Left lung (tissue), 10 donors: ENCODE data around the gene WDR7. TPM values are rescaled to one million over a fixed set of nuclear protein-coding genes. Genes with fewer than 3 reads are reported as not detected.

Experiments
- ATAC-seq: fragments of 200-7000 bp; cut with Tn5 transposase; one replicate; pipeline ENCODE4 v1.9.1; 2020; ENCODE audit warnings: moderate library complexity
- DNase-seq, 4 donors: peaks; one replicate each; pipeline ENCODE4 v3.0.0-alpha.2; 2013 to 2020
- H3K27ac ChIP-seq, 2 donors: fragments of 200-600 bp; sonication (generic) in 1 of 2; one replicate each; pipeline versions ENCODE4 v1.5.0 to v1.8.0; 2020 to 2021
- H3K27me3 ChIP-seq, 2 donors: fragments of 200-600 bp; sonication (generic) in 1 of 2; one replicate each; pipeline versions ENCODE4 v1.5.0 to v1.8.0; 2020 to 2021
- H3K36me3 ChIP-seq, 2 donors: fragments of 200-600 bp; sonication (generic) in 1 of 2; one replicate each; pipeline versions ENCODE4 v1.5.0 to v1.8.0; 2020 to 2021
- H3K4me1 ChIP-seq, 2 donors: fragments of 200-600 bp; one replicate each; pipeline ENCODE4 v1.8.0; 2021
- H3K4me3 ChIP-seq, 2 donors: fragments of 200-600 bp; sonication (generic) in 1 of 2; one replicate each; pipeline versions ENCODE4 v1.5.0 to v1.8.0; 2020 to 2021; ENCODE audit warnings: mild to moderate bottlenecking in 1 of 2
- H3K9me3 ChIP-seq, 2 donors: fragments of 200-600 bp; sonication (generic) in 1 of 2; one replicate each; pipeline versions ENCODE4 v1.5.0 to v1.8.0; 2020 to 2021
- CTCF ChIP-seq, 2 donors: fragments of 200-600 bp; sonication (generic) in 1 of 2; IDR thresholded peaks; one replicate each; pipeline versions ENCODE4 v1.5.0 to v1.8.0; 2021; ENCODE audit warnings: antibody characterized with exemption in 2 of 2
- intact Hi-C, 2 donors: fragments of 100-400 bp; cut with DNase I; formaldehyde crosslinking; loops; one replicate each; pipeline versions ENCODE4 v1.11.2 to v1.14.2; 2022
- polyA plus RNA-seq, 6 donors: library from polyadenylated mRNA; unstranded; fragments of 120-200 nt; gene quantifications; one replicate each; pipeline ENCODE4 v1.2.1, GENCODE V29; 2013; ENCODE audit not compliant: insufficient read length in 6 of 6
- total RNA-seq, 2 donors: library from RNA; stranded (reverse); fragmentation: NEBNext Ultra II Directional; extraction: Animal tissue kit (Norgen Biotek cat#: 25700); gene quantifications; one replicate each; pipeline ENCODE4 v1.2.1, GENCODE V29; 2021
- donor health status: DM: no; HTN: yes; CAD: no.
- donor health status: DM: no; HTN: no; CAD: no.

WDR7 gene
- total and polyA plus RNA-seq, 8 donors, result 10.9 to 37.7 (median 12.8) TPM

- Histone ChIP-seq H3K27me3 (no peaks in the 10 kb centered on the region), H3K9me3 (no peaks in the 10 kb centered on the region), H3K4me3 (no peak overlapping the region), H3K36me3 (peaks cover 0 to 32% of the 10 kb centered on the region in 2 donors), H3K4me1 (no peaks in the 10 kb centered on the region), H3K27ac (no peak overlapping the region)
- DNase-seq, result no peak
- no peak for TF ChIP-seq CTCF (IDR thresholded peaks at IDR 0.05)
- ATAC-seq, result no peak
- intact Hi-C loops, result no loop called here
Measured at GRCh38 chr18:57030417-57030816, 379.3 kb downstream of the WDR7 start.

- no peak for TF ChIP-seq CTCF (IDR thresholded peaks at IDR 0.05)
- DNase-seq (no peak), ATAC-seq (no peak)
- H3K4me1 ChIP-seq, result no peaks in the 10 kb centered on the region
- H3K36me3 ChIP-seq, result peaks cover 0 to under 1% of the 10 kb centered on the region in 2 donors
- no peaks in the 10 kb centered on the region for H3K27me3 ChIP-seq
- no peaks in the 10 kb centered on the region for H3K9me3 ChIP-seq
- intact Hi-C loops, result no loop called here
- H3K27ac ChIP-seq, result no peak overlapping the region
- no peak overlapping the region for H3K4me3 ChIP-seq
Measured at GRCh38 chr18:57035590-57035989, 384.4 kb downstream of the WDR7 start.

GRCh38 chr18:57038395-57038794 is 387.2 kb downstream of the WDR7 start:
- intact Hi-C loops, result no loop called here
- no peaks in the 10 kb centered on the region for H3K36me3 ChIP-seq
- DNase-seq, result no peak
- no peak for ATAC-seq
- H3K4me1 ChIP-seq, result no peaks in the 10 kb centered on the region
- no peaks in the 10 kb centered on the region for H3K27me3 ChIP-seq
- no peak overlapping the region for H3K27ac ChIP-seq
- no peak overlapping the region for H3K4me3 ChIP-seq
- no peaks in the 10 kb centered on the region for H3K9me3 ChIP-seq
- no peak for TF ChIP-seq CTCF (IDR thresholded peaks at IDR 0.05)

GRCh38 chr18:57040175-57040574 is 389.0 kb downstream of the WDR7 start:
- TF ChIP-seq CTCF (IDR thresholded peaks at IDR 0.05), result no peak
- no peak overlapping the region for H3K27ac ChIP-seq
- H3K9me3 ChIP-seq, result no peaks in the 10 kb centered on the region
- ATAC-seq (no peak), DNase-seq (no peak)
- no peaks in the 10 kb centered on the region for H3K4me1 ChIP-seq
- intact Hi-C loops, result no loop called here
- no peak overlapping the region for H3K4me3 ChIP-seq
- H3K36me3 ChIP-seq, result no peaks in the 10 kb centered on the region
- H3K27me3 ChIP-seq, result no peaks in the 10 kb centered on the region

- ATAC-seq, result no peak
- no peaks in the 10 kb centered on the region for H3K36me3 ChIP-seq
- intact Hi-C loops, result no loop called here
- TF ChIP-seq CTCF (IDR thresholded peaks at IDR 0.05), result no peak
- H3K9me3 ChIP-seq, result peaks cover 0 to 2% of the 10 kb centered on the region in 2 donors
- H3K27me3 ChIP-seq, result no peaks in the 10 kb centered on the region
- no peaks in the 10 kb centered on the region for H3K4me1 ChIP-seq
- no peak for DNase-seq
- no peak overlapping the region for H3K4me3 ChIP-seq
- no peak overlapping the region for H3K27ac ChIP-seq
Measured at GRCh38 chr18:57043241-57043640, 392.1 kb downstream of the WDR7 start.
